Caco-2 (cell line): ENCODE results near the gene MFSD6. TPM values are rescaled to one million over a fixed set of nuclear protein-coding genes. Genes with fewer than 3 reads are reported as not detected.
A peak's percentile ranks its signal among the peaks of the same experiment; 100 is the strongest.

Experiments
- BruUV-seq: library from RNA; stranded (reverse); fragments of 400-500 nt; replicated peaks from 2 replicates; lab custom pipeline; 2021; lab: Mats Ljungman, UMichigan
- CTCF ChIA-PET: fragments of 300-600 bp; sonication (Branson Sonifier 250); formaldehyde crosslinking; loops from one replicate; lab custom pipeline; 2022; ENCODE audit warnings: antibody characterized with exemption; lab: Charles Lee
- POLR2A ChIA-PET: fragments of 300-600 bp; sonication (Branson Sonifier 250); formaldehyde crosslinking; loops from one replicate; lab custom pipeline; 2022; ENCODE audit warnings: antibody characterized with exemption; lab: Charles Lee
- DNase-seq, 2 experiments: peaks; one replicate each; pipeline versions ENCODE4 v3.0.0 to v3.0.0-alpha.2; 2020 to 2022
- H3K27me3 ChIP-seq: replicated peaks from 2 replicates; pipeline ENCODE4 v1.6.0; 2011; ENCODE audit warnings: low read length; ENCODE audit not compliant: control insufficient read depth, insufficient read depth
- H3K36me3 ChIP-seq: 2 replicates; pipeline ENCODE4 v1.5.1; 2011; ENCODE audit warnings: low read length; ENCODE audit not compliant: control insufficient read depth, insufficient read depth
- H3K4me1 ChIP-seq: fragments of 250-450 bp; sonication (Bioruptor Pico); 2 replicates; pipeline ENCODE4 v1.5.1; 2020; ENCODE audit warnings: mild to moderate bottlenecking
- H3K4me3 ChIP-seq: 2 replicates; pipeline ENCODE4 v1.5.1; 2011; ENCODE audit warnings: low read depth, mild to moderate bottlenecking, control low read depth, low read length
- H3K9me3 ChIP-seq: fragments of 250-450 bp; sonication (Bioruptor Pico); 2 replicates; pipeline ENCODE4 v1.5.1; 2020; ENCODE audit warnings: mild to moderate bottlenecking, moderate library complexity
- H3K27ac Mint-ChIP-seq: one replicate; pipeline ENCODE4 v1.8.0; 2022; ENCODE audit warnings: mixed read lengths; ENCODE audit not compliant: unreplicated experiment
- H3K27me3 Mint-ChIP-seq: one replicate; pipeline ENCODE4 v1.8.0; 2022; ENCODE audit warnings: mixed read lengths; ENCODE audit not compliant: insufficient read depth, unreplicated experiment
- H3K36me3 Mint-ChIP-seq: one replicate; pipeline ENCODE4 v1.8.0; 2022; ENCODE audit warnings: mild to moderate bottlenecking, mixed read lengths; ENCODE audit not compliant: insufficient read depth, unreplicated experiment
- H3K4me1 Mint-ChIP-seq: one replicate; pipeline ENCODE4 v1.8.0; 2022; ENCODE audit warnings: low read depth, mixed read lengths; ENCODE audit not compliant: unreplicated experiment
- H3K4me3 Mint-ChIP-seq: one replicate; pipeline ENCODE4 v1.8.0; 2022; ENCODE audit warnings: mild to moderate bottlenecking, moderate library complexity, mixed read lengths; ENCODE audit not compliant: unreplicated experiment
- H3K9me3 Mint-ChIP-seq: one replicate; pipeline ENCODE4 v1.8.0; 2022; ENCODE audit warnings: mixed read lengths; ENCODE audit not compliant: unreplicated experiment
- CTCF ChIP-seq, 2 experiments: fragments of 200-600 bp in 1 of 2; IDR thresholded peaks; 1 replicate in 1 of 2; 2 replicates in 1 of 2; pipeline versions ENCODE4 v1.5.1 to v1.8.0; 2011 to 2022; ENCODE audit warnings: antibody characterized with exemption in 1 of 2, control low read depth in 1 of 2, inconsistent platforms in 1 of 2, low read depth in 1 of 2, low read length in 1 of 2, mild to moderate bottlenecking in 1 of 2, moderate library complexity in 1 of 2; ENCODE audit not compliant: insufficient read depth in 1 of 2, severe bottlenecking in 1 of 2, unreplicated experiment in 1 of 2
- intact Hi-C: fragments of 100-400 bp; cut with micrococcal nuclease; formaldehyde crosslinking; loops from one replicate; pipeline ENCODE4 v1.10.0; 2022; ENCODE audit not compliant: unreplicated experiment
- total RNA-seq: library from RNA; stranded (reverse); gene quantifications from 2 replicates; pipeline ENCODE4 v1.2.3, GENCODE V29; 2022

MFSD6 gene
- total RNA-seq, 1 experiment from 2014 or later = 11.1 TPM

GRCh38 chr2:190378880-190379237, 29.3 kb upstream of the MFSD6 start:
- no peak for DNase-seq
- Mint-ChIP-seq H3K4me1 (peaks cover 7% of the 10 kb centered on the region), H3K4me3 (no peak overlapping the region), H3K27me3 (no peaks in the 10 kb centered on the region), H3K27ac (no peak overlapping the region), H3K9me3 (no peaks in the 10 kb centered on the region), H3K36me3 (no peaks in the 10 kb centered on the region)
- Histone ChIP-seq H3K4me1 (peaks cover 13% of the 10 kb centered on the region), H3K27me3 (no peaks in the 10 kb centered on the region), H3K9me3 (no peaks in the 10 kb centered on the region), H3K4me3 (no peak overlapping the region), H3K36me3 (no peaks in the 10 kb centered on the region)
- POLR2A ChIA-PET = no interaction called here
- CTCF ChIA-PET = no interaction called here
- TF ChIP-seq CTCF (IDR thresholded peaks at IDR 0.05; ENCODE audit: insufficient read depth in 1 of 2, low read depth in 1 of 2, low read length in 1 of 2, severe bottlenecking in 1 of 2, unreplicated experiment in 1 of 2) = no peak
- intact Hi-C loops = no loop called here
- no TSS peak for BruUV-seq

GRCh38 chr2:190379249-190379964, 28.7 kb upstream of the MFSD6 start:
- intact Hi-C loops = no loop called here
- Mint-ChIP-seq H3K9me3 (no peaks in the 10 kb centered on the region), H3K4me1 (peaks cover 7% of the 10 kb centered on the region), H3K4me3 (no peak overlapping the region), H3K36me3 (no peaks in the 10 kb centered on the region), H3K27ac (no peak overlapping the region), H3K27me3 (no peaks in the 10 kb centered on the region)
- Histone ChIP-seq H3K36me3 (no peaks in the 10 kb centered on the region), H3K27me3 (no peaks in the 10 kb centered on the region), H3K9me3 (no peaks in the 10 kb centered on the region), H3K4me3 (no peak overlapping the region), H3K4me1 (peaks cover 13% of the 10 kb centered on the region)
- peak in 1 of 2 experiments; percentile 20 for DNase-seq
- TF ChIP-seq CTCF (IDR thresholded peaks at IDR 0.05; ENCODE audit: insufficient read depth in 1 of 2, low read depth in 1 of 2, low read length in 1 of 2, severe bottlenecking in 1 of 2, unreplicated experiment in 1 of 2) = no peak
- CTCF ChIA-PET = interaction anchor here (1.4 kb wide), 1 partner anchor 60 kb away, joined by 3 read pairs; the partner anchor contains the start of gene HIBCH
- POLR2A ChIA-PET = no interaction called here
- BruUV-seq = no TSS peak

DNA sequence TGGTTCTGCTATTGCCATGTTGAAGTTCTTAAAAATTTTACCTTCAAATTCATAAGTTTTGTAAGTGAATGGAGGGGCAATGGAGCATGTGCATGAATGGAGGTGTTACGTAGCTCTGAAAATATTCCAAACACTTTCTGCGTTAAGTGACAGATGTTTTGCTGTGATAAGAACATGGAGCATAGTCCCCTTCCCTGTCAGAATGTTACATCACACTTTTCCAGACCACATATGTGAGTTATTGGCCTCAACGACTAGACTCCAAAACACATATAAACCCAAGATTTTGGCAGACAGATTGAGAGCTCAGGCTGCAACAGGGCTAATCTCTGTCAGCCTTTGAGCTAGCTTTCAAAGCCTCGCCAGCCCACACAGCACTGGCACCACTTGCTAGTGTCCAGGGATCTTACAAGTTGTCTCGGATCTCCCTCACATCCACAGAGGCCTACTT, 27.2 kb upstream of the MFSD6 start:
- no peaks in the 10 kb centered on the region for H3K36me3 ChIP-seq
- DNase-seq = no peak
- H3K27ac Mint-ChIP-seq = no peak overlapping the region
- POLR2A ChIA-PET = no interaction called here
- BruUV-seq = no TSS peak
- TF ChIP-seq CTCF (IDR thresholded peaks at IDR 0.05; ENCODE audit: insufficient read depth in 1 of 2, low read depth in 1 of 2, low read length in 1 of 2, severe bottlenecking in 1 of 2, unreplicated experiment in 1 of 2) = no peak
- H3K4me1 Mint-ChIP-seq = peaks cover 7% of the 10 kb centered on the region
- no peaks in the 10 kb centered on the region for H3K9me3 ChIP-seq
- intact Hi-C loops = loop anchor here (10.0 kb wide), 1 partner anchor 274 kb away; no protein-coding TSS in a partner anchor
- H3K27me3 ChIP-seq = no peaks in the 10 kb centered on the region
- H3K4me3 ChIP-seq = no peak overlapping the region
- H3K27me3 Mint-ChIP-seq = no peaks in the 10 kb centered on the region
- no peak overlapping the region for H3K4me3 Mint-ChIP-seq
- CTCF ChIA-PET = no interaction called here
- peaks cover 13% of the 10 kb centered on the region for H3K4me1 ChIP-seq
- no peaks in the 10 kb centered on the region for H3K36me3 Mint-ChIP-seq
- no peaks in the 10 kb centered on the region for H3K9me3 Mint-ChIP-seq
